GM19193 (cell line): Measurements from ENCODE around the gene EML6.

Experiments used
- POLR2A ChIP-seq: IDR thresholded peaks from 4 replicates; pipeline ENCODE4 v1.6.1; 2011; ENCODE audit not compliant: insufficient read depth, insufficient read length; ENCODE audit errors: extremely low read depth

EML6 gene

GRCh38 chr2:54770211-54770610 lies 46.7 kb downstream of the EML6 start:
- no peak for TF ChIP-seq POLR2A

- TF ChIP-seq POLR2A = no peak
Observed at GRCh38 chr2:54770676-54771075, 47.2 kb downstream of the EML6 start.

- no peak for TF ChIP-seq POLR2A
Observed at GRCh38 chr2:54771166-54771885, 47.9 kb downstream of the EML6 start.

- no peak for TF ChIP-seq POLR2A
Observed at GRCh38 chr2:54772110-54772509, 48.6 kb downstream of the EML6 start.

GRCh38 chr2:54772531-54772930 lies 49.1 kb downstream of the EML6 start:
- no peak for TF ChIP-seq POLR2A

- no peak for TF ChIP-seq POLR2A
Observed at GRCh38 chr2:54773233-54773632, 49.8 kb downstream of the EML6 start.

GRCh38 chr2:54773838-54774237 lies 50.4 kb downstream of the EML6 start:
- no peak for TF ChIP-seq POLR2A

GRCh38 chr2:54775710-54776109 lies 52.2 kb downstream of the EML6 start:
- TF ChIP-seq POLR2A = no peak

GRCh38 chr2:54776494-54776893 lies 53.0 kb downstream of the EML6 start:
- no peak for TF ChIP-seq POLR2A

GRCh38 chr2:54783349-54783748 lies 59.9 kb downstream of the EML6 start:
- no peak for TF ChIP-seq POLR2A

- no peak for TF ChIP-seq POLR2A
Observed at GRCh38 chr2:54787270-54787669, 63.8 kb downstream of the EML6 start.

- no peak for TF ChIP-seq POLR2A
Observed at GRCh38 chr2:54787755-54788366, 64.4 kb downstream of the EML6 start.

GRCh38 chr2:54789878-54790277 lies 66.4 kb downstream of the EML6 start:
- TF ChIP-seq POLR2A = no peak

- TF ChIP-seq POLR2A = no peak
Observed at GRCh38 chr2:54791831-54792230, 68.4 kb downstream of the EML6 start.

- TF ChIP-seq POLR2A = no peak
Observed at GRCh38 chr2:54797307-54797706, 73.8 kb downstream of the EML6 start.

GRCh38 chr2:54801352-54801751 lies 77.9 kb downstream of the EML6 start:
- TF ChIP-seq POLR2A = no peak
